Frontal cortex (tissue), 4 donors: ENCODE results near the gene FBXO24. TPM values are rescaled to one million over a fixed set of nuclear protein-coding genes. Genes with fewer than 3 reads are reported as not detected.
A peak's percentile ranks its signal among the peaks of the same experiment; 100 is the strongest.

Experiments
- DNase-seq, 2 donors: peaks; one replicate each; pipeline ENCODE4 v3.0.0; 2012; ENCODE audit warnings: low spot score in 2 of 2
- FAIRE-seq: peaks from 2 replicates; lab custom pipeline; 2012; peaks lifted over from hg19 to GRCh38; lab: Jason Lieb, UNC
- total RNA-seq: library from RNA; depleted of rRNA; stranded (reverse); fragments of >200 nt; gene quantifications from one replicate; pipeline ENCODE4 v1.2.3, GENCODE V29; 2014
- donor health status: control.
- donor health status: control.
- donor health status: control.

Gene FBXO24
- total RNA-seq, 1 donor from 2014 or later: 0.41 TPM

- FAIRE-seq (no peak), DNase-seq (no peak)
Observed at GRCh38 chr7:100609958-100610357, 23.8 kb downstream of the FBXO24 start.

DNA sequence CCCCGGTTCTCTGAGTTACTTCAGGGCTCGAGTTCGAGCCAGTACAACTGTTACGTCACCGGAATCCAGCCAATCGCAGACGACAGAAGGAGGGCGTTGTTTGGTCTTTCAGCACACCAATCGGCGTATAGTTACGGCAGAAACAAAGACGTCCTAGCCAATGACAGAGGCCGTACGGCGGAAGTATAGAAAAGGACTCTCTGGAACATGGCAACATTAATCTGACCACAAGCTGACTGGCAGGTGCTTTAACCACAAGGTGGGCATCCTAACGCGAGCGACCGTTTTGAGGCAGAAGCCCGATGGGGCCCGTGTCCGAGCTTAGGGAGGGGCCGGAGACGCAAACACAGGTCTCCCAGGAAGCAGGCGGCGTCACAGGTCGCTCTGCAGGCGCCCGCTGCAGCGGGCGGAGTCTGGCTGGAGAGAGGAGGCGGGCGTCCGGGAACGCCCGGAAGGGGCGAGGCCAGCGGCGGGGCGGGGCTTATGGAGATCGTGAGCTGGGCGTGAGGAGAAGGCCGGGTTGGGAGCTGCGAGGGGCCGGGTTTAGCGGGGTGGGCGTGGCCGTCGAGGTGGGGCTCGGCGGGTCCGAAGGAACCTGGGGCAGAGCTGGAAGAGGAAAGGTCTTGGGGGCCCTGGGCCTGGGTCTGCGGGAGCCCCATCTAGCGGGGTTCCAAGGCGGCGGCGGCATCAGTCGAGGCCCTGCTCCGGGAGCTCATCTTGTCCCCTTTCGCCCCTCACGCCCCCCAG lies 26.0 kb downstream of the FBXO24 start, which contains the start of gene MOSPD3:
Gene MOSPD3, plus strand, starts transcription at position 558 of the 747 bp plus-strand sequence. CDS start 252 bp downstream, outside the sequence.
- peak; percentile 98 for FAIRE-seq

DNA sequence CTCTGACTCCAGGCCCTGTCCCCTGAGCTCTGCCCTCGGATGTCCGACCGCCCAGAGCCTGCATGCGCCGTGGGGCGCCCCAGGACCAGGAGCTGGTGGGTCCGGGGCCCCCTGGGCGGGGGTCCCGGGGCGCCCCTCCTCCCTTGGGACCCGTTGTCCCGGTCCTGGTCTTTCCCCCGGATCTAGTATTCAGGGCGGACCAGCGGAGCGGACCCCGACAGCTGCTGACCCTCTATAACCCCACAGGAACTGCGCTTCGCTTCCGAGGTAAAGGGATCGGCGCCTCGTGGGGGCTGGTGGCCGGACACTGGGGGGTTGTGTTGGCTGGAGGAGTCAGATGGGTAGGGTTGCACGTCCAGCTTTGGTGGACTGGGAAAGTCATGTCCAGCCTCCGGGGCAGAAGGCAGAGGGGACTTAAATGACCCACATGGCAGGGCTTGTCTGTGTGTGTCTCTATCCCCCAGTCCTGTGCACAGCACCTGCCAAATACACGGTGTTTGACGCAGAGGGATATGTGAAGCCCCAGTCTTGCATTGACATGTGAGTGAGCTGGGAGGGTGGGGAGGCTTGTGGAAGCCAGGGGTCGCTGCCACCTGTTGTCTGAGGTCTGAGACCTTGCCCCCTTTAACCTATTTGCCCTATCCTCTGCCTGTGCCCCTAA lies 26.7 kb downstream of the FBXO24 start:
- FAIRE-seq: no peak
- DNase-seq: no peak

More for the DNA sequence above, 26.0 kb downstream of the FBXO24 start, which contains the start of gene MOSPD3:
- DNase-seq: peak; percentile 99

DNA sequence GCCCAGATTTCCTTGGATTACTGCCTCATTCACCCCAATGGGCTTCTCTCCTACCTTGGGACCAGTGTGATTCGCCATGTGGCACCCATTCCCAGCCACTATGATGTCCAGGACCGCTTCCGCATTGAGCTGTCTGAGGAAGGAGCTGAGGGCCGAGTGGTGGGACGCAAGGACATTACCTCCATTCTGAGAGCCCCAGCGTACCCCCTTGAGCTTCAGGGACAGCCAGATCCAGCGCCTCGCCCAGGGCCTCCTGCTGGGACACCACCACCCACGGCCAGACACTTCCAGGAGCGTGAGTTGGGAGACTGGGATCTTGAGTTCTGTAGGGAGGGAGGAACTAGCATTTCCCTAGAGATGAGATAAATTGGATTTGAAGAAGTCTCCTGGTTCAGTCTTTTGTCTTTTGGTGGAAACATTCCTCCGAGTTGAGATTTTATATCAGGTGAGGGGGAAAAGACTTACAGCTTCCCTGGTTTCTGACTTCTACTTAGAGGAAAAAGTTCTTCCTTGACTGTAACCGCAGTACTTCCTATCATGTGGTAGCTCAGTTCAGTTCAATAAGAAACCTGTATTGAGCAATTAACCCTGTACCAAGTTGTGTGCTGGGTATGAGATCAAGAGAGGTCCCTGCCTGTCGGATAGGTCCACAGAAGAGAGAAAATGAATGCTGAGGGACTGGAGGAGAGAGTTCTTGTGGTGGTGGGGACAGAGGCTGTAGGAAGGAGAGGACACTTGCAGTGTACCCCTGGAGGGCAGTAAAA lies 27.5 kb downstream of the FBXO24 start:
- FAIRE-seq: no peak

DNA sequence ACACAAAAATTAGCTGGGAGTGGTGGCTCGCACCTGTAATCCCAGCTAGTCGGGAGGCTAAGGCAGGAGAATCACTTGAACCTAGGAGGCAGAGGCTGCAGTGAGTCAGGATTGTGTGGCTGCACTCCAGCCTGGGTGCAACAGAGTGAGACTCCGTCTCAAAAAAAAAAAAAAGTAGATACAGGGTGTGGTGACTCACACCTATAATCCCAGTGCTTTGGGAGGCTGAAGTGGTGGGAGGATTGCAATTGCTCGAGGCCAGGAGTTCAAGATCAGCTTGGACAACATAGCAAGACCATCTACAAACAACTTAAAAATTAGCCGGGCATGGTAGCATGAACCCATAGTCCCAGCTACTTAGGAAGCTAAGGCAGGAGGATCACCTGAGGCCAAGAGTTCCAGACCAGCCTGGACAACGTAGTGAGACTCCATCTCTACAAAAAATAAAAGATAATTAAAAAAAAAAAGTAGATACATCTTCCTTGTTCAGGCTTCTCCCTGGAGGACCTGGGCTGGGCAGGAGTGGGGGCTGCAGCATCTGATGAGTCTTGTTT lies 28.3 kb downstream of the FBXO24 start:
- no peak for DNase-seq
- FAIRE-seq: no peak

More for the DNA sequence above, 27.5 kb downstream of the FBXO24 start:
- no peak for DNase-seq

- FAIRE-seq (no peak), DNase-seq (no peak)
Observed at GRCh38 chr7:100620239-100620638, 34.1 kb downstream of the FBXO24 start.

DNA sequence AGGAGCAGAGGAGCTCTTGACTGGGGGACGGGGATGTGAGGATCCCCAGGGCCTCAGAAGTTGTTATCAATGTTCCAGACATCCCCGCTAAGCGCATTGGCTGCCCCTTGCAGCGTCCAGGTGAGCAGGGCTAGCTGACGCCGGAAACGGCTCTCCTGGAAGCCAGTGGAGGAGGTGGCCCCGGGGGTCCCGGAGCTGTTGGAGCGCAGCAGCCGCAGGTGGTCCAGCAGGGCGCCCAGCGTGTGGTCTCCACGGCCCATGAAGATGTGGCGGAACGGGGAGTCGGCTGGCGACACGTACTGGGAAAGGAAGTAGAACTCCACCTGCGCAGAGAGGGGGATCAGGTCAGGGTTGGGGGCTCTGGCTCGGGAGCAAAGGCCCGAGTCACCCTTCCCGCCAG lies 34.7 kb downstream of the FBXO24 start:
- no peak for DNase-seq
- FAIRE-seq: no peak

DNA sequence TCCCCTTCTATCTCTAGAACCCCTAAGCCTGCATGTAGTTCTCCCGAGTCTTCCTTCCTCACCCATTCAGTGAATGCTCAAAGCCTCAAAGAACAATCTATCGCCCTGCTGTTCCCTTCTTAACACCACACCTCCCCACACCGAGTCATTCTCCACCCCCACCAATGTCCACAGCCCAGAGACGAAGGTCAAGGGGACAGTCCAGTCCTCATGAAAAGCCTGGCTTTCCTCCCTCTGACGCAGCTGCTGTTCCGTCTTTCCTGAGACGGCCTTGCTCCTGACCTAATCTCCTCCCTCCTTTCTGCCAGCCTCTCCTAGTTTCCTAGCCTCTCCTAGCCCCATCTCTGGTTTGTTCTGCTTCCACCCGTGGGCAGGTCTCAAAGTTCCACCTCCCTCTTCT lies 35.4 kb downstream of the FBXO24 start:
- no peak for DNase-seq
- no peak for FAIRE-seq

DNA sequence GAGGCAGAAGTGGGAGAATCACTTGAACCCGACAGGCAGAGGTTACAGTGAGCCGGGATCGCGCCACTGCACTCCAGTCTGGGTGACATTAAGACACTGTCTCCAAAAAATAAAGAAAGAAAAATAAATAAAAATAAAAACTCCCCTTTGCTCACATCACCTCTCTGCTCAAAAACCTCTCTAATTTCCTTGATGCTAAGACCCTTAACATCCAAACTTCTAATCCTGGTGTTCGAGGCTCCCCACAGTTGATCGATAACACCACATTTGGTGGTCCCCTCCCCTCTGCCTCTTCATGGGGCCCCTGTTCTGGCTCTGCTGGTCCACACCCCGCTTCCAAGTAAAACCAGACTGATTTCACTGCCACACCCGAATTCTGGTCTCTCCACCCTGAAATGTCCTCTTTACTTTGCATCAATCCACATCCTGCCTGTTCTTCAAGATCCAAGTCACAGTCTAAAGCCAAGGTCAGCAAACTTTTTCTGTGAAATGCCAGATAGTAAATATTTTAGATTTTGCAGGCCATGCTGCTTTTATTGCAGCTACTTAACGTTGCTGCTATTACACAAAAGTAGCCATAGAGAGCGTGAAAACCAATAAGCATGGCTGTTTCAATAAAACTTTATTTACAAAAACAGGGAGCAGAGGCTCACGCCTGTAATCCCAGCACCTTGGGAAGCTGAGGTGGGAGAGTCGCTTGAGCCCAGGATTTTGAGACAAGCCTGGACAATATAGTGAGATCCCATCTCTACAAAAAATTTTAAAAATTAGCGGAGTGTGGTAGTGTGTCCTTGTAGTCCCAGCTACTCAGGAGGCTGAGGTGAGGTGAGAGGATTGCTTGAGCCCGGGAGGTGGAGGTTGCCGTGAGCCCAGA lies 38.1 kb downstream of the FBXO24 start:
- no peak for FAIRE-seq

DNA sequence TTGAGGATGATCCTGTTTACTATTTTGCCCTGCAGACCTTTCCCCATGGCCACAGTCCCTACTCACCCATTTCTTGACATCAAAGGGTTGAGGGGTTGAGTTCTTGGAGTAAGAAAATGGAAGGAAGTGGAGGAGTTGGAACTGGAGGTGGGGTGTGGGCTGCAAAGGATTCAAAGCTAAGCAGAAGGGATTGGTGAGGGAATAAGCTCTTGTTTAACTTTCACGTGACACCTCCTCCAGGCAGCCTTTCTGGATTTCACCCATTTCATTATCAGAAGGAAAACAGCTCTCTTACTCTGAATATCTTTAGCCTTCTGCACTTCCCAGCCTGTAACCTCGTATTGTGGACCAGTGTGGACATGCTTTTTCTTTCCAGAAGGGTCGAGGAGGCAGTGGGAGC lies 39.9 kb downstream of the FBXO24 start:
- DNase-seq (no peak), FAIRE-seq (no peak)

More for the DNA sequence above, 38.1 kb downstream of the FBXO24 start:
- no peak for DNase-seq

- FAIRE-seq: no peak
- peak; percentile 76 to 95 for DNase-seq
Observed at GRCh38 chr7:100626530-100627237, 40.6 kb downstream of the FBXO24 start.

DNA sequence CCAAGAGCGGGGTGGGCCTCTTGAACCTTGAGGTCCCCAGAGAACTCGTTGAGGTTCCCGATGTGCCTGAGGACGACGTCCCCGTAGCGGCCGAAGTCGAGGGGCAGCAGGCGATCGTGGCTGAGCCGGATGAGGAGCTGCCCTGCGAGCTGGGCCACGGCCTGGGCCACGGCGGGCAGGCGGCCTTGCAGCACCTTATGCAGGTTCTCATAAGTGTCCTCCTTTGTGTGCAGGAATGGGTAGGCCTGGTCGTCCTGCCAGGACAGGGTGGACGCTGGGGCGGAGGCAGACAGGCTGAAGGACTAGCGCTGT lies 41.1 kb downstream of the FBXO24 start:
- DNase-seq: no peak
- no peak for FAIRE-seq

GRCh38 chr7:100629117-100629716 lies 43.1 kb downstream of the FBXO24 start:
- FAIRE-seq (no peak), DNase-seq (no peak)

DNA sequence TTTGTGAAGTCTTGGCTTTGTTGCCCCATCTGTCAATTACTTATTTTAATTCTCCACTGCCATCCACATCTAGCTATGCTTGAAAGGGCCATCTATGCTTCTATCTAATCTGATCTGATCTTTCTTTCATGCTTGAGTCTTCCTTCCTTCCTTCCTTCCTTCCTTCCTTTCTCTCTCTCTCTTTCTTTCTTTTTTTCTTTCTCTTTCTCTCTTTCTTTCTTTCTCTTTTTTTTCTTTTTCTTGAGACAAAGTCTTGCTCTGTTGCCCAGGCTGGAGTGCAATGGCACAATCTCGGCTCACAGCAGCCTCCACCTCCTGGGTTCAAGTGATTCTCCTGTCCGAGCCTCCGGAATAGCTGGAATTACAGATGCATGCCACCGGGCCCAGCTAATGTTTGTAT lies 43.9 kb downstream of the FBXO24 start:
- no peak for FAIRE-seq

GRCh38 chr7:100632951-100633717 lies 47.0 kb downstream of the FBXO24 start:
- DNase-seq: peak in 1 of 2 donors; percentile 70
- FAIRE-seq: no peak

More for the DNA sequence above, 43.9 kb downstream of the FBXO24 start:
- no peak for DNase-seq

DNA sequence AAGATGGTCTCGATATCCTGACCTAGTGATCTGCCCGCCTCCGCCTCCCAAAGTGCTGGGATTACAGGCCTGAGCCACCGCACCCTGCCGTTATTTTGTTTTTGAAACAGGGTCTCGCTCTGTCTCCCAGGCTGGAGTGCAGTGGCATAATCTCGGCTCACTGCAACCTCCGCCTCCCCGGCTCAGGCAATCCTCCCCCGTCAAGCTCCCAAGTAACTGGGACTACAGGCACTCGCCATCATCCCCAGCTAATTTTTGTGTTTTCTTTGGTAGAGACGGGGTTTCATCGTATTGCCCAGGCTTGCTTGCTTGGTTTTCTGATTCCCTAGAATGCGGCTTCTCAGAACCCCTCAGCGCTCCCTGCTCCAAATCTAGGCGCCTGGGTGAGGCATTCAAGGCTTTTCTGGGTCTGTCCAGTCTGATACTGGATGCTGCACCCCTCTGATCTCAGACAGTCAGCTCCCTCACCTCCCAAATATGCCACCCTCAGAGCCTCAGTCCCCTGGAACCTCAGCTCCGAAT lies 53.9 kb downstream of the FBXO24 start:
- DNase-seq (no peak), FAIRE-seq (no peak)
